M059J (cell line): Measurements from ENCODE around the gene MEGF9. TPM values are rescaled to one million over a fixed set of nuclear protein-coding genes. Genes with fewer than 3 reads are reported as not detected.
A peak's percentile ranks its signal among the peaks of the same experiment; 100 is the strongest.
"Not testable (repeated sequence)": the region's sequence is repeated elsewhere in the genome, so short reads cannot be mapped to it uniquely, and the experiment has no call there.

Experiments used
- DNase-seq: peaks from one replicate; pipeline ENCODE4 v3.0.0-alpha.2; 2012; ENCODE audit warnings: low read depth
- total RNA-seq: library from RNA; depleted of rRNA; stranded (reverse); fragments of >200 nt; shearing (Covaris generic); gene quantifications from 2 replicates; pipeline ENCODE4 v1.2.3, GENCODE V29; 2014; rRNA removed

MEGF9 gene
- 6.4 and 15.0 TPM in 2 replicates for total RNA-seq

GRCh38 chr9:120714088-120714845, at the start of gene MEGF9:
Gene MEGF9, minus strand, starts transcription at chr9:120714470. Its CDS starts 112 bp downstream, at chr9:120714358.
- DNase-seq = peak; percentile 98

GRCh38 chr9:120761006-120761405, 46.7 kb upstream of the MEGF9 start:
- DNase-seq = no peak

- no peak for DNase-seq
Measured at GRCh38 chr9:120759755-120760400, 45.6 kb upstream of the MEGF9 start.

GRCh38 chr9:120758544-120758943, 44.3 kb upstream of the MEGF9 start:
- DNase-seq = no peak

- DNase-seq = no peak
Measured at GRCh38 chr9:120757026-120757913, 43.0 kb upstream of the MEGF9 start.

- no peak for DNase-seq
Measured at GRCh38 chr9:120756531-120756930, 42.3 kb upstream of the MEGF9 start.

GRCh38 chr9:120755810-120756434, 41.7 kb upstream of the MEGF9 start:
- DNase-seq = peak; percentile 55

- no peak for DNase-seq
Measured at GRCh38 chr9:120755044-120755443, 40.8 kb upstream of the MEGF9 start.

GRCh38 chr9:120750421-120750820, 36.2 kb upstream of the MEGF9 start:
- no peak for DNase-seq

- DNase-seq = not testable (repeated sequence)
Measured at GRCh38 chr9:120746366-120746765, 32.1 kb upstream of the MEGF9 start.

- DNase-seq = no peak
Measured at GRCh38 chr9:120745278-120745677, 31.0 kb upstream of the MEGF9 start.

- peak; percentile 63 for DNase-seq
Measured at GRCh38 chr9:120742951-120743416, 28.7 kb upstream of the MEGF9 start.

- DNase-seq = no peak
Measured at GRCh38 chr9:120741701-120742100, 27.4 kb upstream of the MEGF9 start.

GRCh38 chr9:120741191-120741590, 26.9 kb upstream of the MEGF9 start:
- no peak for DNase-seq

- no peak for DNase-seq
Measured at GRCh38 chr9:120740132-120740531, 25.9 kb upstream of the MEGF9 start.

GRCh38 chr9:120737416-120738165, 23.3 kb upstream of the MEGF9 start:
- no peak for DNase-seq

GRCh38 chr9:120736881-120737280, 22.6 kb upstream of the MEGF9 start:
- DNase-seq = no peak

- no peak for DNase-seq
Measured at GRCh38 chr9:120735415-120736126, 21.3 kb upstream of the MEGF9 start.

GRCh38 chr9:120734607-120735410, 20.5 kb upstream of the MEGF9 start:
- no peak for DNase-seq
